Spleen (tissue), 11 donors: ENCODE data around the gene CHTOP. TPM values are rescaled to one million over a fixed set of nuclear protein-coding genes. Genes with fewer than 3 reads are reported as not detected.

Experiments
- DNase-seq: peaks from one replicate; pipeline ENCODE4 v3.0.0-alpha.2; 2020
- H3K27ac ChIP-seq, 8 donors: fragments of 200-600 bp; sonication (generic) in 7 of 8; 1 replicate in 4 of 8; 2 replicates in 4 of 8; pipeline versions ENCODE4 v1.5.0 to v1.8.0; 2016 to 2021; ENCODE audit warnings: inconsistent platforms in 4 of 8, mild to moderate bottlenecking in 4 of 8, moderate library complexity in 1 of 8
- H3K27me3 ChIP-seq, 7 donors: fragments of 200-600 bp; sonication (generic) in 6 of 7; replicated peaks in 1 of 7; 1 replicate in 4 of 7; 2 replicates in 3 of 7; pipeline versions ENCODE4 v1.5.0 to v1.8.0; 2016 to 2021; ENCODE audit warnings: inconsistent platforms in 3 of 7, mild to moderate bottlenecking in 1 of 7
- H3K36me3 ChIP-seq, 6 donors: fragments of 200-600 bp; sonication (generic) in 5 of 6; 1 replicate in 4 of 6; 2 replicates in 2 of 6; pipeline versions ENCODE4 v1.5.0 to v1.8.0; 2016 to 2021; ENCODE audit warnings: inconsistent platforms in 2 of 6
- H3K4me1 ChIP-seq, 6 donors: fragments of 200-600 bp; sonication (generic) in 5 of 6; 1 replicate in 3 of 6; 2 replicates in 3 of 6; pipeline versions ENCODE4 v1.5.0 to v1.8.0; 2016 to 2021; ENCODE audit warnings: inconsistent platforms in 3 of 6
- H3K4me3 ChIP-seq, 8 donors: fragments of 200-600 bp; sonication (generic) in 7 of 8; 1 replicate in 4 of 8; 2 replicates in 4 of 8; pipeline versions ENCODE4 v1.5.0 to v1.8.0; 2016 to 2021; ENCODE audit warnings: inconsistent platforms in 4 of 8, mild to moderate bottlenecking in 4 of 8, moderate library complexity in 2 of 8
- H3K9me3 ChIP-seq, 8 donors: fragments of 200-600 bp; sonication (generic) in 7 of 8; 1 replicate in 4 of 8; 2 replicates in 4 of 8; pipeline versions ENCODE4 v1.5.0 to v1.8.0; 2016 to 2021; ENCODE audit warnings: inconsistent platforms in 4 of 8
- POLR2A ChIP-seq, 3 donors: fragments of 450-650 bp; IDR thresholded peaks; one replicate each; pipeline ENCODE4 v1.5.1; 2017; ENCODE audit warnings: antibody characterized with exemption in 3 of 3, mild to moderate bottlenecking in 1 of 3
- POLR2AphosphoS5 ChIP-seq, 3 donors: sonication (generic); formaldehyde crosslinking; IDR thresholded peaks; one replicate each; pipeline ENCODE4 v1.5.1; 2017; ENCODE audit warnings: antibody characterized with exemption in 3 of 3
- WGBS, 5 donors: extraction: QIAGEN DNeasy Blood & Tissue Kit in 3 of 5; methylation state at CpG; one replicate each; pipeline versions ENCODE4 v1.1.5 to v1.1.7; 2013 to 2018; 5-methylcytosine and 5-hydroxymethylcytosine counted together
- intact Hi-C: fragments of 100-400 bp; cut with DNase I; formaldehyde crosslinking; loops from one replicate; pipeline ENCODE4 v1.15.0; 2023; ENCODE audit warnings: low total_unique reads
- polyA plus RNA-seq, 3 donors: library from polyadenylated mRNA; stranded (reverse); fragments of 200-250 nt; gene quantifications; one replicate each; pipeline ENCODE4 v1.2.1, GENCODE V29; 2013
- total RNA-seq, 7 donors: library from RNA; depleted of rRNA in 3 of 7; stranded (reverse); fragments of >200 nt in 3 of 7; fragmentation: NEBNext Ultra II Directional in 4 of 7; extraction: Animal tissue kit (Norgen Biotek cat#: 25700) in 4 of 7; gene quantifications; one replicate each; pipeline versions ENCODE4 v1.1.0 to v1.2.1, GENCODE V29; 2016 to 2021
- TF ChIP-seq, protein P1 (sequence below), 11 experiments: fragments of 200-600 bp in 7 of 11; fragments of 450-650 bp in 4 of 11; sonication (generic) in 4 of 11; IDR thresholded peaks in 8 of 11; conservative IDR thresholded peaks in 3 of 11; 1 replicate in 7 of 11; 2 replicates in 4 of 11; pipeline versions ENCODE4 v1.4.0 to v1.8.0; 2016 to 2021; ENCODE audit warnings: antibody characterized with exemption in 11 of 11, inconsistent platforms in 4 of 11, mild to moderate bottlenecking in 1 of 11
- donor health status: healthy with polysubstance abuse.
- donor health status: DM: no; HTN: no; CAD: no; lungs with moderate emphysema.
- donor health status: DM: no; HTN: no; CAD: no.
- donor health status: Bipolar disorder and iron deficiency.
- donor health status: healthy.
- donor health status: DM: no; HTN: no; CAD: no.
- donor health status: DM: yes; HTN: yes; CAD: no.

The CHTOP gene
- total and polyA plus RNA-seq, 10 donors, result 58.1 to 108 (median 84.4) TPM

- intact Hi-C loops, result no loop called here
- no peak for DNase-seq
- TF ChIP-seq, protein P1, sequence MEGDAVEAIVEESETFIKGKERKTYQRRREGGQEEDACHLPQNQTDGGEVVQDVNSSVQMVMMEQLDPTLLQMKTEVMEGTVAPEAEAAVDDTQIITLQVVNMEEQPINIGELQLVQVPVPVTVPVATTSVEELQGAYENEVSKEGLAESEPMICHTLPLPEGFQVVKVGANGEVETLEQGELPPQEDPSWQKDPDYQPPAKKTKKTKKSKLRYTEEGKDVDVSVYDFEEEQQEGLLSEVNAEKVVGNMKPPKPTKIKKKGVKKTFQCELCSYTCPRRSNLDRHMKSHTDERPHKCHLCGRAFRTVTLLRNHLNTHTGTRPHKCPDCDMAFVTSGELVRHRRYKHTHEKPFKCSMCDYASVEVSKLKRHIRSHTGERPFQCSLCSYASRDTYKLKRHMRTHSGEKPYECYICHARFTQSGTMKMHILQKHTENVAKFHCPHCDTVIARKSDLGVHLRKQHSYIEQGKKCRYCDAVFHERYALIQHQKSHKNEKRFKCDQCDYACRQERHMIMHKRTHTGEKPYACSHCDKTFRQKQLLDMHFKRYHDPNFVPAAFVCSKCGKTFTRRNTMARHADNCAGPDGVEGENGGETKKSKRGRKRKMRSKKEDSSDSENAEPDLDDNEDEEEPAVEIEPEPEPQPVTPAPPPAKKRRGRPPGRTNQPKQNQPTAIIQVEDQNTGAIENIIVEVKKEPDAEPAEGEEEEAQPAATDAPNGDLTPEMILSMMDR (IDR thresholded peaks at IDR 0.05 in 8 of 11, conservative IDR thresholded peaks at IDR 0.05 in 3 of 11), result no peak
- TF ChIP-seq POLR2AphosphoS5 (IDR thresholded peaks at IDR 0.05) (no peak), POLR2A (IDR thresholded peaks at IDR 0.05) (no peak)
Observed at GRCh38 chr1:153652805-153653500, 19.1 kb downstream of the CHTOP start.

DNA sequence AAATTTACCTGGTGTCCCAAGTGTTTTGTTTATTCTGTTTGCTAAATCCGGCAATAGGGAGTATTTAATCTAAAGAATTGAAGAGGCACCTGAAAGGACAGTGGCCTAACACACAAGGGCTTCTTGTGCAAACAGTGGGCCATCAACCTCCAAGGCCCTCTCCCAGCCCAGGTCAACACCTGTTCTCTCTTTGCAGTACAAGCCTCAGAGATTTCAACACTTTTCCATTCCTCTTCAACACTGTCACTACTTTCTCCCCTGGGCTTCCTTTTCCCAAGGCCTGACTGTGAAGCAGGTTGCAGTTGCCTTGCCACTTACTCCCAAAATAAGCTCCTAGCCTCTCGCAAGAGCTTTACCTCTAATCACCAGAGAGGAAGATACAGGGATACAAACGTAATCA lies 21.5 kb downstream of the CHTOP start:
- TF ChIP-seq POLR2AphosphoS5 (IDR thresholded peaks at IDR 0.05) (no peak), POLR2A (IDR thresholded peaks at IDR 0.05) (no peak)
- TF ChIP-seq, protein P1 (IDR thresholded peaks at IDR 0.05 in 8 of 11, conservative IDR thresholded peaks at IDR 0.05 in 3 of 11), result no peak
- H3K9me3 ChIP-seq, result no peaks in the 10 kb centered on the region
- no peak overlapping the region for H3K4me3 ChIP-seq
- intact Hi-C loops, result no loop called here
- H3K36me3 ChIP-seq, result peaks cover 0 to 9% (median 0%) of the 10 kb centered on the region in 6 donors
- DNase-seq, result no peak
- peaks cover 9 to 38% (median 24%) of the 10 kb centered on the region in 6 donors for H3K4me1 ChIP-seq
- H3K27me3 ChIP-seq, result no peaks in the 10 kb centered on the region
- H3K27ac ChIP-seq, result no peak overlapping the region
- WGBS, 5 donors, result 86 to 96% (median 93%) methylated on average over 3 of the region's 3 CpGs

More at GRCh38 chr1:153652805-153653500, 19.1 kb downstream of the CHTOP start:
- Histone ChIP-seq H3K27me3 (no peaks in the 10 kb centered on the region), H3K4me1 (peaks cover 0 to 21% (median 11%) of the 10 kb centered on the region in 6 donors), H3K9me3 (no peaks in the 10 kb centered on the region), H3K27ac (peak overlapping the region in 6 of 8 donors; percentile 9 to 81 (median 70)), H3K36me3 (peaks cover 0 to under 1% (median 0%) of the 10 kb centered on the region in 6 donors), H3K4me3 (no peak overlapping the region)
- WGBS, 5 donors, result 27 to 73% (median 50%) methylated on average over 3 of the region's 3 CpGs

- Histone ChIP-seq H3K27me3 (no peaks in the 10 kb centered on the region), H3K36me3 (peaks cover 4 to 41% (median 31%) of the 10 kb centered on the region in 6 donors), H3K27ac (peak within 1 kb of the TSS; percentile 85 to 99 (median 97)), H3K4me3 (peak within 1 kb of the TSS; percentile 65 to 88 (median 74)), H3K4me1 (peaks cover 9 to 32% (median 19%) of the 10 kb centered on the region in 6 donors), H3K9me3 (no peaks in the 10 kb centered on the region)
- intact Hi-C loops, result no loop called here
- WGBS, 5 donors, result 2 to 3% (median 2%) methylated on average over 39 to 53 of the region's 53 CpGs
- peak; percentile 98 for DNase-seq
- peak; percentile 88 to 95 (median 89) for TF ChIP-seq POLR2AphosphoS5 (IDR thresholded peaks at IDR 0.05)
- TF ChIP-seq POLR2A (IDR thresholded peaks at IDR 0.05), result peak in 2 of 3 donors; percentile 18 to 56
- TF ChIP-seq, protein P1 (IDR thresholded peaks at IDR 0.05 in 8 of 11, conservative IDR thresholded peaks at IDR 0.05 in 3 of 11), result peak in 7 of 11 experiments; percentile 22 to 53 (median 36)
Observed at GRCh38 chr1:153658400-153659174, 24.7 kb downstream of the CHTOP start, which contains the start of gene SNAPIN. Gene SNAPIN, plus strand, starts transcription at chr1:153658703. Its CDS starts 41 bp downstream, at chr1:153658744.
